Measurements from ENCODE around the gene AQP6. TPM values are rescaled to one million over a fixed set of nuclear protein-coding genes. Genes with fewer than 3 reads are reported as not detected.

Gene AQP6
- total and polyA plus RNA-seq, 12 donors: 0.20 to 1.1 (median 0.28) TPM; not detected in 8

DNA sequence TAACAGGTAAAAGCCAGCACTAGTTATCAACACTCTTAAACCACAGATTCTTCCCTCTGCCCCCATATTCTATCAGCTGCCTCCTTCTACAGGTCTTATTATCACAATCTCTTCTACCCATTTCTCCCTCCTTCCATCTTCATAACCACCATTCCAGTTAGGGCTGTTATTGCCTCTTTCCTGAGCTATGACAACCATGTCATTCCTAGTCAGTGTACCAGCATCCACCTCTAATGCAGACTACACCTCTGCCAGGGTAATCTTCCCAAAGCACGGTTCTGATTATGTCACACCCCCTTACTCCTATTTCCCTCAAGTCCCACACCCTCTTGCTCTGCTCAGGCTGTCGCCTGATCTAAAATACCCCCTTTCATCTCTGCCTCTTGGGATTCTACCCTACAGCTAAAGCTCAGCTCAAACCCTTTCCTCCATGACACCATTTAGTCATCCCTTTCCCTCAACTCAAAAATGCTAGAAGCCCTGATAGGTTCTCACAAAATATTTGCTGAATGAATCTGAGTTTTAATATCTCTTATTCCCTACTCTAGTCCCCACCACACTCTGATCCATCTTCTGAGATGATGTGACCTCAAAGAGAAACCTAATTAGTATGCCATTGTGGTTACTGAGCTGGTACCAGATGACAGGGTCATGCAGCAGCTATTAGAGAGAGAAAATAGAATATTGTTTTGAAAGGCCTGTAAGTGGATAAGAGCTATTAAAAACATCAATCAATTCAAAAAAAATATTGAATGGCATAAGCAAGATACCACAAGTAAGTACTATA lies 40.8 kb downstream of the AQP6 start:
- intact Hi-C loops (cut with DNase I): no loop called here
- TF ChIP-seq, protein P1, sequence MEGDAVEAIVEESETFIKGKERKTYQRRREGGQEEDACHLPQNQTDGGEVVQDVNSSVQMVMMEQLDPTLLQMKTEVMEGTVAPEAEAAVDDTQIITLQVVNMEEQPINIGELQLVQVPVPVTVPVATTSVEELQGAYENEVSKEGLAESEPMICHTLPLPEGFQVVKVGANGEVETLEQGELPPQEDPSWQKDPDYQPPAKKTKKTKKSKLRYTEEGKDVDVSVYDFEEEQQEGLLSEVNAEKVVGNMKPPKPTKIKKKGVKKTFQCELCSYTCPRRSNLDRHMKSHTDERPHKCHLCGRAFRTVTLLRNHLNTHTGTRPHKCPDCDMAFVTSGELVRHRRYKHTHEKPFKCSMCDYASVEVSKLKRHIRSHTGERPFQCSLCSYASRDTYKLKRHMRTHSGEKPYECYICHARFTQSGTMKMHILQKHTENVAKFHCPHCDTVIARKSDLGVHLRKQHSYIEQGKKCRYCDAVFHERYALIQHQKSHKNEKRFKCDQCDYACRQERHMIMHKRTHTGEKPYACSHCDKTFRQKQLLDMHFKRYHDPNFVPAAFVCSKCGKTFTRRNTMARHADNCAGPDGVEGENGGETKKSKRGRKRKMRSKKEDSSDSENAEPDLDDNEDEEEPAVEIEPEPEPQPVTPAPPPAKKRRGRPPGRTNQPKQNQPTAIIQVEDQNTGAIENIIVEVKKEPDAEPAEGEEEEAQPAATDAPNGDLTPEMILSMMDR (IDR thresholded peaks at IDR 0.05): no peak
- TF ChIP-seq POLR2A (IDR thresholded peaks at IDR 0.05): no peak
- no peak overlapping the region for H3K4me3 ChIP-seq
- no peak overlapping the region for H3K27ac ChIP-seq
- no peak for DNase-seq
- H3K36me3 ChIP-seq (replicated peaks in 1 of 2): no peaks in the 10 kb centered on the region
- 91 to 94% (median 93%) methylated on average over 2 of the region's 2 CpGs for WGBS, 4 donors
- H3K9me3 ChIP-seq (replicated peaks in 1 of 3): no peaks in the 10 kb centered on the region
- H3K27me3 ChIP-seq: no peaks in the 10 kb centered on the region
- peaks cover 0 to 14% of the 10 kb centered on the region in 2 donors for H3K4me1 ChIP-seq (replicated peaks in 1 of 2)

DNA sequence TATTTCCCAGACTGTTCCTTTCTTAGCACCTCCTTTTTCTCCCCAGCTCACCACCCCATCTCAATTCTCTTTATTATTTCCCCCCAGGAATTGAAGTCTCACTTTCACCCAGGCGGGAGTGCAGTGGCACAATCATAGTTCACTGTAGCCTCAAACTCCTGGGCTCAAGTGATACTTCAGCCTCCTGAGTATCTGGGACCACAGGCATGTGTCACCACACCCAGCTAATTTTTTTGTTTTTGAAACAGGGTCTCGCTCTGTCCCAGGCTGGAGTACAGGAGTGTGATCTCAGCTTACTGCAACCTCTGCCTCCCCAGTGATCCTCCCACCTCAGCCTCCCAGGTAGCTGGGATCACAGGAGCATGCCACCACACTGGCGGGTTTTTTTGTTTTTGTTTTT lies 41.6 kb downstream of the AQP6 start:
- intact Hi-C loops (cut with DNase I): no loop called here
- TF ChIP-seq, protein P1 (IDR thresholded peaks at IDR 0.05): no peak
- TF ChIP-seq POLR2A (IDR thresholded peaks at IDR 0.05): no peak
- DNase-seq: no peak
- Histone ChIP-seq H3K9me3 (replicated peaks in 1 of 3) (no peaks in the 10 kb centered on the region), H3K4me1 (replicated peaks in 1 of 2) (peaks cover 0 to 14% of the 10 kb centered on the region in 2 donors), H3K36me3 (replicated peaks in 1 of 2) (no peaks in the 10 kb centered on the region), H3K27me3 (no peaks in the 10 kb centered on the region), H3K27ac (no peak overlapping the region), H3K4me3 (no peak overlapping the region)
- 94 to 99% (median 95%) methylated on average over 3 of the region's 3 CpGs for WGBS, 4 donors

DNA sequence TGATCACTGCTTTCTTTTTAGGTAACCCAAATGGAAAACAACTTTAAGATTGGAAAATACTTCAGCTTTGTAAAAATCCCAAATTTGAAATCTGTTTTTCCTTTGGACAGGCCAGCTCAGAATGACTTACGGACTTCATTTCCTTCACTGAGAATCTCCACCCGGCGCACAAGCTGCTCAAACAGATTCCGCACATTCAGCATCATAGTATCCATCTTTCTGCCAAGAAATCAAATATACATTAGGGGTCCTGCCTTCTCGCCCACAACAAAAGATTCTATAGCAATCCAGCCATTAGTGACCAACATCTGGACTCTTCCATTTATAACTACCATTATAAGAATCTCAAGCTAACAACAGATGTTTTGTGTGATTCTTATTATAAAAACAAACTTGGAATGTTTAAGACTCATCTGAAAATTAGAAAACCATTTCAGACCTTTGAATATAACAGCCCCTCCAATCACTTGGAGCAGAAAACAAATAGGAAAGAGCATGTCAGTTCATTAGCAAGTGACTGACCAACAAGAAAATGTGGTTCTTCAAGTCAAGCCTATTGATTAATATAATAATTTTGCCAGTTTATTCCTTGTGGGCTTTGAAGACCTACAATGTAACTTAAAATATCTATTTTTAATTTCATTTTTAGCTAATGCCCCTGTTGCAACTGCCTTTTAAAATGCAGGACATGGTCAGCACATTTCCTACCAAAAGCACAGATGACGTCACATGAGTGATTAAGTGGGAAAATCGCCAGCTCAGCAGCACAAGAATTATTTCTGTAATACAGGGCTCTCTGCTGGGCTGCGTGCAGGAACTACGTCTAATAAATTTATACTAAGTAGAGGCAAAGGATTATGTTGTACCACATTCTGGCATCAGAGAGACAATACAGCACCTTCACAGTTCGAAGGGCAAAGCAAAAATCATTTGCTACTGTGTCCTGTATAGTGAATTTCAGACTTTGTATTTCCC lies 44.0 kb downstream of the AQP6 start:
- Histone ChIP-seq H3K27me3 (no peaks in the 10 kb centered on the region), H3K36me3 (replicated peaks in 1 of 2) (no peaks in the 10 kb centered on the region), H3K27ac (peak overlapping the region in 3 of 5 donors; percentile 43 to 86 (median 66)), H3K9me3 (replicated peaks in 1 of 3) (no peaks in the 10 kb centered on the region), H3K4me3 (no peak overlapping the region), H3K4me1 (replicated peaks in 1 of 2) (peaks cover 0 to 14% of the 10 kb centered on the region in 2 donors)
- DNase-seq: peak; percentile 71 to 92 (median 76)
- TF ChIP-seq, protein P1 (IDR thresholded peaks at IDR 0.05): peak in 1 of 6 experiments; percentile 6
- no peak for TF ChIP-seq POLR2A (IDR thresholded peaks at IDR 0.05)
- 49 to 53% (median 52%) methylated on average over 10 of the region's 10 CpGs for WGBS, 4 donors
- intact Hi-C loops (cut with DNase I): no loop called here

DNA sequence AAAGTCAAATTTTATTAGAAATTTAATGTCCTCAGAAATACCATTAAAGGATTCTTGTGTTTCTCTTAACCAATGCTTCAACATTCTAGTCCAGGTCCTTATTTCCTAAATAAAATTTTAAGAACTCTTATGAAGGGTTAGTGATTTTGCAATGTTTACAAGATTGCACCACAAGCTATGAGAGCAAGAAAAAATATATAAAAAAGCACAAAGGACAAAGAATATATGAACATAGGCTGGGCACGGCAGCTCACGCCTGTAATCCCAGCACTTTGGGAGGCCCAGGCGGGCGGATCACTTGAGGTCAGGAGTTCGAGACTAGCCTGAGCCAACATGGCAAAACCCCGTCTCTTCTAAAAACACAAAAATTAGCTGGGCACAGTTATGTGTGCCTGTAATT lies 44.9 kb downstream of the AQP6 start:
- 78 to 92% (median 80%) methylated on average over 6 of the region's 6 CpGs for WGBS, 4 donors
- Histone ChIP-seq H3K9me3 (replicated peaks in 1 of 3) (no peaks in the 10 kb centered on the region), H3K27me3 (no peaks in the 10 kb centered on the region), H3K4me3 (no peak overlapping the region), H3K27ac (peak overlapping the region in 3 of 5 donors; percentile 48 to 86 (median 66)), H3K36me3 (replicated peaks in 1 of 2) (no peaks in the 10 kb centered on the region), H3K4me1 (replicated peaks in 1 of 2) (peaks cover 0 to 14% of the 10 kb centered on the region in 2 donors)
- intact Hi-C loops (cut with DNase I): no loop called here
- DNase-seq: no peak
- TF ChIP-seq, protein P1 (IDR thresholded peaks at IDR 0.05): no peak
- TF ChIP-seq POLR2A (IDR thresholded peaks at IDR 0.05): no peak
